SK-N-SH treated with all-trans-retinoic acid at 6 μM for 48 hours (cell line): Measurements from ENCODE around the gene MAP1S.

Experiments
- ATAC-seq: fragments of 200-7000 bp; cut with Tn5 transposase; 3 replicates; pipeline ENCODE4 v1.9.1; 2020; ENCODE audit warnings: mild to moderate bottlenecking, moderate library complexity
- BACH2 ChIP-seq: fragments of 250-450 bp; sonication (Bioruptor Pico); IDR thresholded peaks from 2 replicates; pipeline ENCODE4 v1.9.0; 2021; ENCODE audit warnings: mild to moderate bottlenecking, borderline replicate concordance
- CSDC2 ChIP-seq: fragments of 250-450 bp; sonication (Bioruptor Pico); IDR thresholded peaks from 2 replicates; pipeline ENCODE4 v1.5.0; 2020; ENCODE audit warnings: mild to moderate bottlenecking, moderate library complexity
- CSRNP3 ChIP-seq: fragments of 250-450 bp; sonication (Bioruptor Pico); IDR thresholded peaks from 2 replicates; pipeline ENCODE4 v1.5.1; 2021; ENCODE audit warnings: mild to moderate bottlenecking, moderate library complexity
- ESRRG ChIP-seq: fragments of 250-450 bp; sonication (Bioruptor Pico); IDR thresholded peaks from 2 replicates; pipeline ENCODE4 v1.6.1; 2021; ENCODE audit warnings: mild to moderate bottlenecking
- GLIS3 ChIP-seq: fragments of 250-450 bp; sonication (Bioruptor Pico); IDR thresholded peaks from 2 replicates; pipeline ENCODE4 v1.5.0; 2020; ENCODE audit warnings: mild to moderate bottlenecking, moderate library complexity
- ISL1 ChIP-seq: fragments of 250-450 bp; sonication (Bioruptor Pico); IDR thresholded peaks from 2 replicates; pipeline ENCODE4 v2.1.2; 2022; ENCODE audit warnings: mild to moderate bottlenecking, moderate library complexity
- OSR1 ChIP-seq: fragments of 250-450 bp; sonication (Bioruptor Pico); IDR thresholded peaks from 2 replicates; pipeline ENCODE4 v1.8.0; 2022; ENCODE audit warnings: moderate library complexity, mild to moderate bottlenecking, inconsistent platforms
- POU6F1 ChIP-seq: fragments of 250-450 bp; sonication (Bioruptor Pico); IDR thresholded peaks from 2 replicates; pipeline ENCODE4 v1.8.0; 2021; ENCODE audit warnings: low read depth, mild to moderate bottlenecking, moderate library complexity, borderline replicate concordance
- PPARA ChIP-seq: fragments of 250-450 bp; sonication (Bioruptor Pico); IDR thresholded peaks from 2 replicates; pipeline ENCODE4 v1.5.0; 2020; ENCODE audit warnings: mild to moderate bottlenecking, borderline replicate concordance
- SNAI2 ChIP-seq: fragments of 250-450 bp; sonication (Bioruptor Pico); IDR thresholded peaks from 2 replicates; pipeline ENCODE4 v1.5.0; 2020; ENCODE audit warnings: mild to moderate bottlenecking, moderate library complexity
- TCF4 ChIP-seq: fragments of 250-450 bp; sonication (Bioruptor Pico); IDR thresholded peaks from 2 replicates; pipeline ENCODE4 v1.8.0; 2021; ENCODE audit warnings: mild to moderate bottlenecking, moderate library complexity, borderline replicate concordance
- ZC3H10 ChIP-seq: fragments of 250-450 bp; sonication (Bioruptor Pico); IDR thresholded peaks from 2 replicates; pipeline ENCODE4 v1.5.1; 2021; ENCODE audit warnings: mild to moderate bottlenecking, moderate library complexity
- ZFP3 ChIP-seq: fragments of 250-450 bp; sonication (Bioruptor Pico); IDR thresholded peaks from 2 replicates; pipeline ENCODE4 v1.5.0; 2020; ENCODE audit warnings: mild to moderate bottlenecking, moderate library complexity
- ZFP30 ChIP-seq: fragments of 450-650 bp; formaldehyde crosslinking; IDR thresholded peaks from 2 replicates; pipeline ENCODE4 v1.5.0; 2022; ENCODE audit warnings: mild to moderate bottlenecking, moderate library complexity
- ZNF8 ChIP-seq: fragments of 450-650 bp; formaldehyde crosslinking; IDR thresholded peaks from 2 replicates; pipeline ENCODE4 v1.5.0; 2020; ENCODE audit warnings: mild to moderate bottlenecking, moderate library complexity
- TF ChIP-seq, protein P1 (sequence below): fragments of 250-450 bp; sonication (Bioruptor Pico); IDR thresholded peaks from 2 replicates; pipeline ENCODE4 v1.5.0; 2020; ENCODE audit warnings: mild to moderate bottlenecking, moderate library complexity
- TF ChIP-seq, protein P2 (sequence below): fragments of 250-450 bp; sonication (Bioruptor Pico); IDR thresholded peaks from 2 replicates; pipeline ENCODE4 v1.8.0; 2020; ENCODE audit warnings: mild to moderate bottlenecking, moderate library complexity, borderline replicate concordance

MAP1S gene

GRCh38 chr19:17751912-17752273 is 32.6 kb downstream of the MAP1S start:
- TF ChIP-seq ISL1 (CRISPR knock-in tag) (no peak), CSRNP3 (CRISPR knock-in tag) (no peak), SNAI2 (no peak), GLIS3 (CRISPR knock-in tag) (no peak), BACH2 (CRISPR knock-in tag) (no peak), ZFP3 (CRISPR knock-in tag) (no peak), ZNF8 (CRISPR knock-in tag) (no peak)
- TF ChIP-seq, protein P1, sequence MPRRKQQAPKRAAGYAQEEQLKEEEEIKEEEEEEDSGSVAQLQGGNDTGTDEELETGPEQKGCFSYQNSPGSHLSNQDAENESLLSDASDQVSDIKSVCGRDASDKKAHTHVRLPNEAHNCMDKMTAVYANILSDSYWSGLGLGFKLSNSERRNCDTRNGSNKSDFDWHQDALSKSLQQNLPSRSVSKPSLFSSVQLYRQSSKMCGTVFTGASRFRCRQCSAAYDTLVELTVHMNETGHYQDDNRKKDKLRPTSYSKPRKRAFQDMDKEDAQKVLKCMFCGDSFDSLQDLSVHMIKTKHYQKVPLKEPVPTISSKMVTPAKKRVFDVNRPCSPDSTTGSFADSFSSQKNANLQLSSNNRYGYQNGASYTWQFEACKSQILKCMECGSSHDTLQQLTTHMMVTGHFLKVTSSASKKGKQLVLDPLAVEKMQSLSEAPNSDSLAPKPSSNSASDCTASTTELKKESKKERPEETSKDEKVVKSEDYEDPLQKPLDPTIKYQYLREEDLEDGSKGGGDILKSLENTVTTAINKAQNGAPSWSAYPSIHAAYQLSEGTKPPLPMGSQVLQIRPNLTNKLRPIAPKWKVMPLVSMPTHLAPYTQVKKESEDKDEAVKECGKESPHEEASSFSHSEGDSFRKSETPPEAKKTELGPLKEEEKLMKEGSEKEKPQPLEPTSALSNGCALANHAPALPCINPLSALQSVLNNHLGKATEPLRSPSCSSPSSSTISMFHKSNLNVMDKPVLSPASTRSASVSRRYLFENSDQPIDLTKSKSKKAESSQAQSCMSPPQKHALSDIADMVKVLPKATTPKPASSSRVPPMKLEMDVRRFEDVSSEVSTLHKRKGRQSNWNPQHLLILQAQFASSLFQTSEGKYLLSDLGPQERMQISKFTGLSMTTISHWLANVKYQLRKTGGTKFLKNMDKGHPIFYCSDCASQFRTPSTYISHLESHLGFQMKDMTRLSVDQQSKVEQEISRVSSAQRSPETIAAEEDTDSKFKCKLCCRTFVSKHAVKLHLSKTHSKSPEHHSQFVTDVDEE (CRISPR knock-in tag): no peak
- no peak for ATAC-seq

- TF ChIP-seq POU6F1 (CRISPR knock-in tag): no peak
- TF ChIP-seq ZFP3 (CRISPR knock-in tag): peak; percentile 97
- ATAC-seq: no peak
These were observed 33.8 kb downstream of the MAP1S start for GRCh38 chr19:17752865-17753639.

GRCh38 chr19:17753976-17754375 is 34.7 kb downstream of the MAP1S start:
- TF ChIP-seq OSR1 (CRISPR knock-in tag): no peak

DNA sequence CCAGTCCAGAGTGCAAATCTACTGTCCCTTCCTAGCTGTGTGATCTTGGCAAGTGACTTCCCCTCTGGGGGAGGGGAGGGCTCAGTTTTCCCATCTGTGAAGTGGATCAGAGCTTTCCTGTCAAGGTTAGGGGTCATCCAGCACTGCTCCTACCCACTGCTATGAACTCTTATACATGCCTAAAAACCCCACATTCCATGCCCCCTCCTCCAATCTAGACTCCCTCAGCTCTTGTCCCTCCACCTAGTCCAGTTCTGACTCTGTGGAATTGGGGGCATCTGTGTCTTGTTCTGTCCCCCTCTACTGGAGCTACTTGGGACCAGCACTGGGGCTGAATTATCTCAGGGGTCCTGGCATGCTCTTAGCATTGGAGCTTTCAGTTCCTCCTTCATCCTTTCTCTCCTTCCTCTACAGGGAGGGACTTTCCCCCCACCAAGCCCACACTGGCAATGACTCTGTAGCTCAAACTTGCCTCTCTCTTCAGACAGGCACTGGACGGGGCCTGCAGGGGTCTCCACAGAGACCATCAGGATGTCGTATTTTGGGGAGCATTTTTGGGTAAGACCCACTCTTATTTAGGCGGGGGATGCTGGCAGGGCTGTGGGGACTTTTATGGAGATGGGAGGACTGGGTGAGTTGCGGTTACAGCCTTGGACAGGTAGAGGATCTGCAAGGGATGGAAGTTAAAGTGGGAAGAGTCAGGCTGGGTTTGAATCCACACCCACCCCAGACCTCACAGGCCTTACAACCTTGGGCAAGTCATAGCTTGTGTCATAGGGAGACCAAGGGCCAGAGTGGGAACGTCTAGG is 35.6 kb downstream of the MAP1S start:
- TF ChIP-seq ZFP3 (CRISPR knock-in tag): peak; percentile 99
- TF ChIP-seq ZC3H10 (CRISPR knock-in tag): no peak
- TF ChIP-seq, all 23 proteins: peak for 1
- ATAC-seq: no peak

More at GRCh38 chr19:17753976-17754375, 34.7 kb downstream of the MAP1S start:
- no peak for ATAC-seq

DNA sequence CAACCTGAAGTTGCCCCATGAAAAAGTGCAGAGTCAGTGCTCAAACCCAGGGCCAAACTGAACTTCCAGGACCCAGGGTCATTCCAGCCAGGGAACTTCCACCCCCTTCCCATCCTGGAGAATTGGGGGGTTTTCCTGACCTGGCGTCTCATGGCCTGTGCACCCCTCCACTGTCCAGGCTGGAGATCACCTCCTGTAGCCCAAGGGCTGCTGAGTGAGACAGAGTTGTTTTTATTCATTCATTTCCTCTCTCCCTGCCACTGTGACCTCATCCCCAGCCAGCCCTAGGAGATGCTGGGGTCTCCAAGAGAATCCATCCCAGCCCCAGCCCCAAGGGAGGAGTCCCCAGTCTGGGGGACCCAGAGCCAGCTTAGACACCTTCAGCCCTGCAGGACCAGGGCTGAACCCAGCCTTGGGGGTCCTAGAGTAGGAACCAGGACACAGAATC is 36.2 kb downstream of the MAP1S start:
- TF ChIP-seq GLIS3 (CRISPR knock-in tag) (no peak), BACH2 (CRISPR knock-in tag) (no peak), ZNF8 (CRISPR knock-in tag) (no peak), ZFP3 (CRISPR knock-in tag) (no peak), ESRRG (CRISPR knock-in tag) (no peak), SNAI2 (no peak), CSDC2 (CRISPR knock-in tag) (no peak), ZFP30 (no peak), ZC3H10 (CRISPR knock-in tag) (no peak), PPARA (CRISPR knock-in tag) (no peak), TCF4 (CRISPR knock-in tag) (no peak)
- TF ChIP-seq, protein P2, sequence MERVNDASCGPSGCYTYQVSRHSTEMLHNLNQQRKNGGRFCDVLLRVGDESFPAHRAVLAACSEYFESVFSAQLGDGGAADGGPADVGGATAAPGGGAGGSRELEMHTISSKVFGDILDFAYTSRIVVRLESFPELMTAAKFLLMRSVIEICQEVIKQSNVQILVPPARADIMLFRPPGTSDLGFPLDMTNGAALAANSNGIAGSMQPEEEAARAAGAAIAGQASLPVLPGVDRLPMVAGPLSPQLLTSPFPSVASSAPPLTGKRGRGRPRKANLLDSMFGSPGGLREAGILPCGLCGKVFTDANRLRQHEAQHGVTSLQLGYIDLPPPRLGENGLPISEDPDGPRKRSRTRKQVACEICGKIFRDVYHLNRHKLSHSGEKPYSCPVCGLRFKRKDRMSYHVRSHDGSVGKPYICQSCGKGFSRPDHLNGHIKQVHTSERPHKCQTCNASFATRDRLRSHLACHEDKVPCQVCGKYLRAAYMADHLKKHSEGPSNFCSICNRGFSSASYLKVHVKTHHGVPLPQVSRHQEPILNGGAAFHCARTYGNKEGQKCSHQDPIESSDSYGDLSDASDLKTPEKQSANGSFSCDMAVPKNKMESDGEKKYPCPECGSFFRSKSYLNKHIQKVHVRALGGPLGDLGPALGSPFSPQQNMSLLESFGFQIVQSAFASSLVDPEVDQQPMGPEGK (CRISPR knock-in tag): no peak
- no peak; the same call in 2 of the 3 replicates for ATAC-seq
